Caco-2 (cell line): ENCODE measurements around the gene MACROD2. TPM values are rescaled to one million over a fixed set of nuclear protein-coding genes. Genes with fewer than 3 reads are reported as not detected.

ENCODE experiments used
- BruUV-seq: library from RNA; stranded (reverse); fragments of 400-500 nt; replicated peaks from 2 replicates; lab custom pipeline; 2021; lab: Mats Ljungman, UMichigan
- CTCF ChIA-PET: fragments of 300-600 bp; sonication (Branson Sonifier 250); formaldehyde crosslinking; loops from one replicate; lab custom pipeline; 2022; ENCODE audit warnings: antibody characterized with exemption; lab: Charles Lee
- POLR2A ChIA-PET: fragments of 300-600 bp; sonication (Branson Sonifier 250); formaldehyde crosslinking; loops from one replicate; lab custom pipeline; 2022; ENCODE audit warnings: antibody characterized with exemption; lab: Charles Lee
- DNase-seq, 2 experiments: peaks; one replicate each; pipeline versions ENCODE4 v3.0.0 to v3.0.0-alpha.2; 2020 to 2022
- H3K27me3 ChIP-seq: replicated peaks from 2 replicates; pipeline ENCODE4 v1.6.0; 2011; ENCODE audit warnings: low read length; ENCODE audit not compliant: control insufficient read depth, insufficient read depth
- H3K36me3 ChIP-seq: 2 replicates; pipeline ENCODE4 v1.5.1; 2011; ENCODE audit warnings: low read length; ENCODE audit not compliant: control insufficient read depth, insufficient read depth
- H3K4me1 ChIP-seq: fragments of 250-450 bp; sonication (Bioruptor Pico); 2 replicates; pipeline ENCODE4 v1.5.1; 2020; ENCODE audit warnings: mild to moderate bottlenecking
- H3K4me3 ChIP-seq: 2 replicates; pipeline ENCODE4 v1.5.1; 2011; ENCODE audit warnings: low read depth, mild to moderate bottlenecking, control low read depth, low read length
- H3K9me3 ChIP-seq: fragments of 250-450 bp; sonication (Bioruptor Pico); 2 replicates; pipeline ENCODE4 v1.5.1; 2020; ENCODE audit warnings: mild to moderate bottlenecking, moderate library complexity
- H3K27ac Mint-ChIP-seq: one replicate; pipeline ENCODE4 v1.8.0; 2022; ENCODE audit warnings: mixed read lengths; ENCODE audit not compliant: unreplicated experiment
- H3K27me3 Mint-ChIP-seq: one replicate; pipeline ENCODE4 v1.8.0; 2022; ENCODE audit warnings: mixed read lengths; ENCODE audit not compliant: insufficient read depth, unreplicated experiment
- H3K36me3 Mint-ChIP-seq: one replicate; pipeline ENCODE4 v1.8.0; 2022; ENCODE audit warnings: mild to moderate bottlenecking, mixed read lengths; ENCODE audit not compliant: insufficient read depth, unreplicated experiment
- H3K4me1 Mint-ChIP-seq: one replicate; pipeline ENCODE4 v1.8.0; 2022; ENCODE audit warnings: low read depth, mixed read lengths; ENCODE audit not compliant: unreplicated experiment
- H3K4me3 Mint-ChIP-seq: one replicate; pipeline ENCODE4 v1.8.0; 2022; ENCODE audit warnings: mild to moderate bottlenecking, moderate library complexity, mixed read lengths; ENCODE audit not compliant: unreplicated experiment
- H3K9me3 Mint-ChIP-seq: one replicate; pipeline ENCODE4 v1.8.0; 2022; ENCODE audit warnings: mixed read lengths; ENCODE audit not compliant: unreplicated experiment
- intact Hi-C: fragments of 100-400 bp; cut with micrococcal nuclease; formaldehyde crosslinking; loops from one replicate; pipeline ENCODE4 v1.10.0; 2022; ENCODE audit not compliant: unreplicated experiment
- total RNA-seq: library from RNA; stranded (reverse); gene quantifications from 2 replicates; pipeline ENCODE4 v1.2.3, GENCODE V29; 2022
- TF ChIP-seq, protein P1 (sequence below), 2 experiments: fragments of 200-600 bp in 1 of 2; IDR thresholded peaks; 1 replicate in 1 of 2; 2 replicates in 1 of 2; pipeline versions ENCODE4 v1.5.1 to v1.8.0; 2011 to 2022; ENCODE audit warnings: antibody characterized with exemption in 1 of 2, control low read depth in 1 of 2, inconsistent platforms in 1 of 2, low read depth in 1 of 2, low read length in 1 of 2, mild to moderate bottlenecking in 1 of 2, moderate library complexity in 1 of 2; ENCODE audit not compliant: insufficient read depth in 1 of 2, severe bottlenecking in 1 of 2, unreplicated experiment in 1 of 2

The MACROD2 gene
- total RNA-seq, 1 experiment from 2014 or later: 6.4 TPM

DNA sequence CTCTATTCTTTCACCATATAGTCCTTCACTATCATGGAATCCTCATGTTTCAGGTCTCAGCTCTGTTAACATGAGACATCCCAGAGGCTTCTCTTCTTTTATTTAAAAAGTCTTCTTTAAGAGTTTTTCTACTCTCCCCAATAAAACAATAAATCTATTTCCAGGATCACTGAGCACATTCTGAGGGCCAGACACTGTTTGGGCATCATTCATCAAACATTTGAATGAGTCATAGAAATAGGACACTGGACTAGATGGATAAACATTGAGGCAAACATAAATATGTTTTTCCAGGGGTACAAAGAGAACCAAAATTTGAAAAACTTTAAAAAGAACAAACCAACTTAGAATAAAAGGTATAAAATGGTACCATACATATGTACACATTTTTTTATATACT is 2023.6 kb downstream of the MACROD2 start:
- intact Hi-C loops: no loop called here
- Histone ChIP-seq H3K27me3 (no peaks in the 10 kb centered on the region), H3K9me3 (no peaks in the 10 kb centered on the region), H3K36me3 (no peaks in the 10 kb centered on the region), H3K4me3 (no peak overlapping the region), H3K4me1 (no peaks in the 10 kb centered on the region)
- Mint-ChIP-seq H3K9me3 (no peaks in the 10 kb centered on the region), H3K36me3 (no peaks in the 10 kb centered on the region), H3K27me3 (peaks cover 3% of the 10 kb centered on the region), H3K4me3 (no peak overlapping the region), H3K27ac (no peak overlapping the region), H3K4me1 (no peaks in the 10 kb centered on the region)
- TF ChIP-seq, protein P1, sequence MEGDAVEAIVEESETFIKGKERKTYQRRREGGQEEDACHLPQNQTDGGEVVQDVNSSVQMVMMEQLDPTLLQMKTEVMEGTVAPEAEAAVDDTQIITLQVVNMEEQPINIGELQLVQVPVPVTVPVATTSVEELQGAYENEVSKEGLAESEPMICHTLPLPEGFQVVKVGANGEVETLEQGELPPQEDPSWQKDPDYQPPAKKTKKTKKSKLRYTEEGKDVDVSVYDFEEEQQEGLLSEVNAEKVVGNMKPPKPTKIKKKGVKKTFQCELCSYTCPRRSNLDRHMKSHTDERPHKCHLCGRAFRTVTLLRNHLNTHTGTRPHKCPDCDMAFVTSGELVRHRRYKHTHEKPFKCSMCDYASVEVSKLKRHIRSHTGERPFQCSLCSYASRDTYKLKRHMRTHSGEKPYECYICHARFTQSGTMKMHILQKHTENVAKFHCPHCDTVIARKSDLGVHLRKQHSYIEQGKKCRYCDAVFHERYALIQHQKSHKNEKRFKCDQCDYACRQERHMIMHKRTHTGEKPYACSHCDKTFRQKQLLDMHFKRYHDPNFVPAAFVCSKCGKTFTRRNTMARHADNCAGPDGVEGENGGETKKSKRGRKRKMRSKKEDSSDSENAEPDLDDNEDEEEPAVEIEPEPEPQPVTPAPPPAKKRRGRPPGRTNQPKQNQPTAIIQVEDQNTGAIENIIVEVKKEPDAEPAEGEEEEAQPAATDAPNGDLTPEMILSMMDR (IDR thresholded peaks at IDR 0.05; ENCODE audit: insufficient read depth in 1 of 2, low read depth in 1 of 2, low read length in 1 of 2, severe bottlenecking in 1 of 2, unreplicated experiment in 1 of 2): no peak
- DNase-seq: no peak
- ChIA-PET CTCF (no interaction called here), POLR2A (no interaction called here)
- BruUV-seq: no TSS peak

DNA sequence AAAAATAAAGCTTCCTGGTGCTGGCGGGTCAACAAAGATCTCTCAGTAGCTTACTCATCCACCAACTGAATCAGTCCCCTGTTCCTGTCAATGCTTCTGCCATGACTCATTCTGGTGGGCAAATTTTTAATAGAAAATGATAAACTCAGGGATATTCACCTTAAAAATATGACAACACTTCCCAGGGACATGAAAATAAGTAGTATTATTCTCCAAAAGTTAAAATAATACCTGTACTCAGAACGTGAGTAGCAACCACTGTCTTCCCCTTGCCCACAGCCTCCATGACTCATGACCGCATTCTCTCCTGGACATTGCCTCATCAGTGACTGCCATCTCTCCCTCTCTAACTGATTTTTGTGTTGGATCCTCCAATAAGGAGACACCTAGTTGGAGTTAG is 2025.7 kb downstream of the MACROD2 start:
- intact Hi-C loops: no loop called here
- ChIA-PET CTCF (no interaction called here), POLR2A (no interaction called here)
- H3K9me3 ChIP-seq: no peaks in the 10 kb centered on the region
- no TSS peak for BruUV-seq
- Mint-ChIP-seq H3K27ac (no peak overlapping the region), H3K4me3 (no peak overlapping the region), H3K9me3 (no peaks in the 10 kb centered on the region), H3K4me1 (no peaks in the 10 kb centered on the region), H3K27me3 (no peaks in the 10 kb centered on the region), H3K36me3 (no peaks in the 10 kb centered on the region)
- TF ChIP-seq, protein P1 (IDR thresholded peaks at IDR 0.05; ENCODE audit: insufficient read depth in 1 of 2, low read depth in 1 of 2, low read length in 1 of 2, severe bottlenecking in 1 of 2, unreplicated experiment in 1 of 2): no peak
- no peaks in the 10 kb centered on the region for H3K36me3 ChIP-seq
- DNase-seq: no peak
- no peaks in the 10 kb centered on the region for H3K4me1 ChIP-seq
- H3K4me3 ChIP-seq: no peak overlapping the region
- H3K27me3 ChIP-seq: no peaks in the 10 kb centered on the region

DNA sequence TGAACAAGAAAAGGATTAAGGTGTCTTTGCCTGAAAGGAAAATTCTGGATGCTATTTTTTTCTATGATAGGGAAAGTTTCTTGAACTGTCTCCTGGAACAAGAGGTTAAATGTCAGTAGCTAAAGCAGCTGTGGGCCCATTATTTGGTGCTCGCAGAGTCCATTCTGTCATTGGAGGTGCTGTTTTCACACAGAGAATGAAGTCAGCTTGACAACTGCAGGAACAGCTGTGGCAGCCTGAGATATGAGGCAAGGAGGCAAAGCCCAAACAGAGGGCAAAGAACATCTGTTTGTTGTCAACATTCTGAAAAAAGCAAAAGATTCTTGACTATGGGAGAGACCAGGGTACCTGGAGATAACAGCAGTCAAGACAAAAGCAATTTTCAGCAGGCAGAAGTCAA is 2029.8 kb downstream of the MACROD2 start:
- ChIA-PET CTCF (no interaction called here), POLR2A (no interaction called here)
- Mint-ChIP-seq H3K36me3 (no peaks in the 10 kb centered on the region), H3K9me3 (no peaks in the 10 kb centered on the region), H3K4me3 (no peak overlapping the region), H3K27me3 (peaks cover under 1% of the 10 kb centered on the region), H3K4me1 (no peaks in the 10 kb centered on the region), H3K27ac (no peak overlapping the region)
- DNase-seq: no peak
- no peaks in the 10 kb centered on the region for H3K27me3 ChIP-seq
- H3K36me3 ChIP-seq: no peaks in the 10 kb centered on the region
- H3K9me3 ChIP-seq: no peaks in the 10 kb centered on the region
- no peaks in the 10 kb centered on the region for H3K4me1 ChIP-seq
- TF ChIP-seq, protein P1 (IDR thresholded peaks at IDR 0.05; ENCODE audit: insufficient read depth in 1 of 2, low read depth in 1 of 2, low read length in 1 of 2, severe bottlenecking in 1 of 2, unreplicated experiment in 1 of 2): no peak
- no TSS peak for BruUV-seq
- intact Hi-C loops: no loop called here
- H3K4me3 ChIP-seq: no peak overlapping the region
